Measurements from ENCODE around the gene ANKS6. TPM values are rescaled to one million over a fixed set of nuclear protein-coding genes. Genes with fewer than 3 reads are reported as not detected.

The ANKS6 gene
- total and polyA plus RNA-seq, 4 donors, result 1.9 to 6.3 (median 2.9) TPM

DNA sequence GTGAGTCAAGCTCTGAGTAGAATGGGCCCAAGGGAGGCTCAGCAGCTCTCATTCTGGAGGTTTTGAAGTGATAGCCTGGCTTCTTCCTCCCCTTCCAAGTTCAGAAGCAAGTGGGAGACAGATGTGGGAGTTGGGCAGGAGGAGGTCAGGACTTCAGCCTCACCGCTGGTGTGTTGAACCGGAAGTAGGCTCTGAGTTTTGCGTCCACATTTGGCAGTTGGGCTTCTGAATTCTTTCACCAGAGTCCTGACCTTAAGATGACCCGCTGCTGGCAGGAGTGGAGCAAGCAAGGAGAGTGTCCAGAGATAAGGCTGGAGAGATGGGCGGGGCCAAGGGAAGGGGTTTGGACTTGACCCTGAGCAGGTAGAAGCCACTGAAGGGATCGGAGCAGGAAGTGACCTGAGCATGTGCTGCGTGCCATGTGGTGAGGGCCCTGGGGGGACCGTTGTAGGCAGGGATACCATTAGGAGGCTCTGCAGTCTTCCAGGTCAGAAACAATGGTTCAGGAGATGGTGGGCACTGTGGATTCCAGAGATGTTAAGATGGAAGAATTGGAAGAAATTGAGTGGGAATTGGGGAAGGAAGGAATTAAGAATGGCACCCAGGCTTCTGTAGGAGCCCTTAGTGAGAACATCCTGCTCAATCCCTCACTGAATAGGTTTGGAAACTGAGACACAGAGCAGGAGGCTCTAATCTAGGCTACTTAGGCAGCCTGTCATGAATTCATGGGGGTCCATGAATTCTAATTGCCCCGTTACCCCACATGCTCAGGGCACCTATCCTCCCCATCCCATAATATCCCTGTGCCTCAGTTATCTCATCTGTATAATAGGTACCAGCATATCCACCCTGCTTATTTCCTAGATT, 37.0 kb upstream of the ANKS6 start:
- WGBS, result 83% methylated on average over 9 of the region's 9 CpGs
- Histone ChIP-seq H3K9ac (ENCODE audit: low read depth in 1 of 2, low read length in 2 of 2) (no peak overlapping the region), H3K36me3 (ENCODE audit: control insufficient read depth in 4 of 4, insufficient read depth in 3 of 4, low read depth in 1 of 4, low read length in 3 of 4) (no peaks in the 10 kb centered on the region), H3K27ac (ENCODE audit: low read depth in 1 of 2, low read length in 2 of 2) (no peak overlapping the region), H3K4me3 (ENCODE audit: low read depth in 1 of 3, low read length in 3 of 3) (no peak overlapping the region), H3K27me3 (ENCODE audit: control insufficient read depth in 4 of 4, insufficient read depth in 4 of 4, low read length in 3 of 4) (no peaks in the 10 kb centered on the region), H3K9me3 (ENCODE audit: control insufficient read depth in 4 of 4, low read length in 3 of 4) (no peaks in the 10 kb centered on the region), H3K4me1 (ENCODE audit: control insufficient read depth in 4 of 4, insufficient read depth in 4 of 4, low read length in 3 of 4) (no peaks in the 10 kb centered on the region)
- DNase-seq (ENCODE audit: low spot score), result no peak
- TF ChIP-seq GABPA (IDR thresholded peaks at IDR 0.05 in 1 of 2, conservative IDR thresholded peaks at IDR 0.05 in 1 of 2), result no peak
- TF ChIP-seq JUND (IDR thresholded peaks at IDR 0.05), result no peak
- TF ChIP-seq MAX (IDR thresholded peaks at IDR 0.05), result no peak
- TF ChIP-seq ZBTB33 (IDR thresholded peaks at IDR 0.05), result no peak
- TF ChIP-seq CTCF (IDR thresholded peaks at IDR 0.05; ENCODE audit: low read depth, low read length, missing input control), result no peak
- TF ChIP-seq YY1 (IDR thresholded peaks at IDR 0.05), result no peak
- TF ChIP-seq SP1 (IDR thresholded peaks at IDR 0.05), result no peak
- TF ChIP-seq RXRA (IDR thresholded peaks at IDR 0.05), result no peak
- TF ChIP-seq FOXA1 (IDR thresholded peaks at IDR 0.05), result no peak
- TF ChIP-seq, protein P1, sequence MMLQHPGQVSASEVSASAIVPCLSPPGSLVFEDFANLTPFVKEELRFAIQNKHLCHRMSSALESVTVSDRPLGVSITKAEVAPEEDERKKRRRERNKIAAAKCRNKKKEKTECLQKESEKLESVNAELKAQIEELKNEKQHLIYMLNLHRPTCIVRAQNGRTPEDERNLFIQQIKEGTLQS (IDR thresholded peaks at IDR 0.05), result no peak
- TF ChIP-seq HNF4A (conservative IDR thresholded peaks at IDR 0.05), result no peak
- no peak for TF ChIP-seq NR2F2 (IDR thresholded peaks at IDR 0.05)
- no peak for TF ChIP-seq EGR1 (IDR thresholded peaks at IDR 0.05; ENCODE audit: low read depth in 2 of 2)
- TF ChIP-seq RAD21 (IDR thresholded peaks at IDR 0.05), result no peak
- no peak for TF ChIP-seq HNF4G (IDR thresholded peaks at IDR 0.05)
- TF ChIP-seq TAF1 (conservative IDR thresholded peaks at IDR 0.05), result no peak
- no peak for TF ChIP-seq FOXA2 (IDR thresholded peaks at IDR 0.05)
- TF ChIP-seq, protein P2, sequence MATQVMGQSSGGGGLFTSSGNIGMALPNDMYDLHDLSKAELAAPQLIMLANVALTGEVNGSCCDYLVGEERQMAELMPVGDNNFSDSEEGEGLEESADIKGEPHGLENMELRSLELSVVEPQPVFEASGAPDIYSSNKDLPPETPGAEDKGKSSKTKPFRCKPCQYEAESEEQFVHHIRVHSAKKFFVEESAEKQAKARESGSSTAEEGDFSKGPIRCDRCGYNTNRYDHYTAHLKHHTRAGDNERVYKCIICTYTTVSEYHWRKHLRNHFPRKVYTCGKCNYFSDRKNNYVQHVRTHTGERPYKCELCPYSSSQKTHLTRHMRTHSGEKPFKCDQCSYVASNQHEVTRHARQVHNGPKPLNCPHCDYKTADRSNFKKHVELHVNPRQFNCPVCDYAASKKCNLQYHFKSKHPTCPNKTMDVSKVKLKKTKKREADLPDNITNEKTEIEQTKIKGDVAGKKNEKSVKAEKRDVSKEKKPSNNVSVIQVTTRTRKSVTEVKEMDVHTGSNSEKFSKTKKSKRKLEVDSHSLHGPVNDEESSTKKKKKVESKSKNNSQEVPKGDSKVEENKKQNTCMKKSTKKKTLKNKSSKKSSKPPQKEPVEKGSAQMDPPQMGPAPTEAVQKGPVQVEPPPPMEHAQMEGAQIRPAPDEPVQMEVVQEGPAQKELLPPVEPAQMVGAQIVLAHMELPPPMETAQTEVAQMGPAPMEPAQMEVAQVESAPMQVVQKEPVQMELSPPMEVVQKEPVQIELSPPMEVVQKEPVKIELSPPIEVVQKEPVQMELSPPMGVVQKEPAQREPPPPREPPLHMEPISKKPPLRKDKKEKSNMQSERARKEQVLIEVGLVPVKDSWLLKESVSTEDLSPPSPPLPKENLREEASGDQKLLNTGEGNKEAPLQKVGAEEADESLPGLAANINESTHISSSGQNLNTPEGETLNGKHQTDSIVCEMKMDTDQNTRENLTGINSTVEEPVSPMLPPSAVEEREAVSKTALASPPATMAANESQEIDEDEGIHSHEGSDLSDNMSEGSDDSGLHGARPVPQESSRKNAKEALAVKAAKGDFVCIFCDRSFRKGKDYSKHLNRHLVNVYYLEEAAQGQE (IDR thresholded peaks at IDR 0.05), result no peak
